ENCODE measurements around the gene PPP4R3B.

GRCh38 chr2:55627915-55628314 is 10.5 kb upstream of the PPP4R3B start:
- TF ChIP-seq CTCF (IDR thresholded peaks at IDR 0.05; ENCODE audit: borderline replicate concordance, extremely low read depth, low read length, poor library complexity, severe bottlenecking) = no peak
- no peak for TF ChIP-seq EZH2 (IDR thresholded peaks at IDR 0.05; ENCODE audit: borderline replicate concordance, low read depth, low read length, severe bottlenecking)
